ENCODE measurements around the gene ATXN7L3B.

The ATXN7L3B gene

GRCh38 chr12:74552201-74552600, 14.6 kb downstream of the ATXN7L3B start:
- peak in 1 of 2 experiments; percentile 13 for DNase-seq

GRCh38 chr12:74559728-74560127, 22.1 kb downstream of the ATXN7L3B start:
- DNase-seq, result no peak

GRCh38 chr12:74563927-74564326, 26.3 kb downstream of the ATXN7L3B start:
- no peak for DNase-seq

GRCh38 chr12:74578486-74578885, 40.9 kb downstream of the ATXN7L3B start:
- no peak for DNase-seq

GRCh38 chr12:74579446-74579845, 41.8 kb downstream of the ATXN7L3B start:
- no peak for DNase-seq

GRCh38 chr12:74579981-74580380, 42.3 kb downstream of the ATXN7L3B start:
- DNase-seq, result no peak

- no peak for DNase-seq
Observed at GRCh38 chr12:74581439-74581838, 43.8 kb downstream of the ATXN7L3B start.

GRCh38 chr12:74584483-74585062, 46.9 kb downstream of the ATXN7L3B start:
- DNase-seq, result no peak

- DNase-seq, result no peak
Observed at GRCh38 chr12:74586251-74586650, 48.6 kb downstream of the ATXN7L3B start.
